GM19043 (cell line): ENCODE measurements around the gene PPT2.
"Not testable (repeated sequence)": the region's sequence is repeated elsewhere in the genome, so short reads cannot be mapped to it uniquely, and the experiment has no call there.

ENCODE experiments used
- ATAC-seq: cut with Tn5 transposase; IDR thresholded peaks from one replicate; pipeline ENCODE4 v1.9.1; 2021; ENCODE audit warnings: low read depth; ENCODE audit not compliant: unreplicated experiment

The PPT2 gene

DNA sequence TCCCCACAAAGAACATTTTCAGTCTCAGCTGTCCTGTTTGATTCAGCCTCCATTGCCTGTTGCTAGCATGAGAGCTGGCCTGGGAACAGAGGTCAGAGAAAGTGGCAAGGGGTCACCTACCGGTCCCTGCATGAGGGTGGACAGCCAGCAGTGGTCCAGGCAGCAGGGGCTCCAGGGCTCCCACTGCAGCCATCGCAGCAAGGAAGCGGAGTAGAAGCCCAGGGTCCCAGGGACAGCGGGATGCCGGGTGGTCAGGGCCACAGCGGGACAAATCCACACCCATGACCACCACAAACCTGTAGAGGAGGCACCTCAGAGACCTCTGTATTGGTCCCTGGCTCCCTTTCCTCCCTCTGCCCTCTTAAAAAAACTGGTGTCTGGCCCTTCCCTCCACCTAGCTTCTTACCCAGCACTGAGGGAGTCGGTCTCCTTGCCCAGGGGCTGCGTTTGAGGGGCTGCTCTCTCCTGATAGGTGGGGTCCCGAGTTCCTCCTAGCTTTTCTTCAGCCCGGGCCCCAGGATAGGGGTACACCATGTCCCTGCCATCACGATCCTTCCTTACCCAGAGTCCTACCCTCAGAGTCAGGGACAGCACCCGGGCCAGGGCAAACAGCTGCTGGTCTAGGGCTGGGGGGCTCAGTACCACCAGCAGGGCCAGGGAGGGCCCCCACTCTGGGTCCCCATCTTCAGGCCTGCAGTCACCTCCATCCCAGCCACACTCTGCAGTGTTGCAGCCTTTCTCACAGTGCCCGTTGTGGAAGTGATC lies 47.0 kb downstream of the PPT2 start:
- no peak for ATAC-seq

DNA sequence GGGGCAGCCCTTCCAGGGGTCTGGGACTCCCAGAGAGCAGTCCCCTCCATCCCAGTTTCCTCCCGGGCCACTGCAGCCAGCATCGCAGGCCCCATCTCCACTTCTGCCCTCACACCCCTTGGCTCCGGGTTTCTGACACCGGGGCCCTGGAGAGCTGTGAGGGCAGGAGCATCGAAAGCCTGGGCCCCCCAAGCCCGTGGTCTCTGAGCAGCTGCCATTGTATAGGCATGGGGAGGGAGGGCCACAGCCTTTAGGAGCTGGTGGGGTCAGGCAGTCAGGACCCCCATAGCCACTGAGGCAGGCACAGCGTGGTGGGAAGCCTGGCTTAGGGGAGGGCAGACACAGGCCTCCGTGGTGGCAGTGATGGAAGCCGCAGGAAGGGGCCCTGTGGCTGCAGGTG lies 48.2 kb downstream of the PPT2 start:
- ATAC-seq = no peak

DNA sequence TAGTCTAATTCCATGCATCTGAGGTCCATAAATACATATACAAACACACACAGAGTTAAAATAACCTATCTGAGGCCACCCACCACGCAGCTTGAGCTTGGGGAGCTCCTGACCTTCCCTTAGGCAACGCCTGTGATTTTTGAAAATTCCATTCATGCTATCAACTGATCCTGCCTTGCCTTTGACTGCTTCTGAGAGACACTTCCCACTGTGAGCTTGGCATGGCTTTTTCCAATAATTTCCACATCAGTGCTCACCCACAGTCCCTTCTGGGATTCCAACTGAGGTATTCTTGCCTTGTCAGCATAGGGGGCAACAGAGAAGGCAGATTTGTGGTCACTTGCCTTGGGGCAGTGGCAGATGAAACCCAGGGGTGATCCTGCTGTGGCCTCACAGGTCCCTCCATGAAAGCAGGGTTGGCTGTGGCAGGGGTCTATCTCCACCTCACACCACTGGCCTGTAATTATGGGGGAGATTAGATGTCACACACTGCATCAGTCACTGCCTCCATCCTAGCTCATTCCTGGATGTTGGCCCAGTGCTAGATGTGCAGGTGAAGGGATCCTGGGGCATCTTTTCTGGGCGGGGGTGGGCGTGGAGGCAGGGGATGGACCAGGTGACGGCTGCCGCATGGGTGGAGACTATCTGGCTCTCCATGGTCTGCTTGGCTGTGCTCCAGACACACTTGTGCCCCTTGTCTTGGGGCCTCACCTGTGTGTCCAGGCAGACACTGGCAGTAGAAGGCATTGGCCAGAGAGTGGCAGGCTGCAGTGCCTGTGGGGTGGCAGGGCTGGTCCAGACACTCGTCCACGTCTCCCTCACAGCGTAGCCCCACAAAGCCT lies 49.7 kb downstream of the PPT2 start:
- no peak for ATAC-seq

DNA sequence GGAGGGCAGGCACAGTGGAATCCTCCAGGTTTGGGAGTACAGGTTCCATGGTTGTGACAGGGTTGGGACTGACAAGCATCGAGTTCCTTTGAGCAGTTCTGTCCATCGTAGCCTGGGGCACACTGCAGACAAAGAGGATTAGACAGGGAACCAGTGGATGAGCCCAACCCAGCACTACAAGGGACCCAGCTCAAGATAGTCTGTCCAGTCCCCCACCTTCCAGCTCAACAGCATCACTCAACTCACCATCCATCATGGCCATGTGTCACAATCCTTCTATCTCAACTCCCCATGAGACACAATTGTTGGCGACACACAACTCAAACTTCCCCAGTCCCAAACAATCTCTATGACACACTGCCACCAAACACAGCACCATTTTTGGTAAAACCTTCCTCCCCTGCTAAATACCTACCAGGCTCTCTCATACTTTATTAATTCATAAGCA lies 50.4 kb downstream of the PPT2 start:
- ATAC-seq = no peak

DNA sequence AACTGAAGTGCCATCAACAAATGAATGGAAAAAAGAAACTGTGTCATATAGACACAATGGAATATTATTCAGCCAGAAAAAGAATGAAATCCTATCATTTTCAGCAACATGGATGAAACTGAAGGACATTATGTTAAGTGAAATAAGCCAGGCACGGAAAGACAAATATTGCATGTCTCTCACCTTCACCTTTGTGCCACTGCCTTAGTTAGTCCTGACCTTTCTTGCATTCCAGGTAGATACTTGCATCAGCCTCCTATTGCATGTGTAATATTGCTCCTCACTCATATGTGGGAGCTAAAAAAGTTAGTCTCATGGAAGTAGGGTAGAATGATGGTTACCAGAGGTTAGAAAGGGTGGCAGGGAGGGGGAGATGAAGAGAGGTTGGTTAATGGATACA lies 55.1 kb downstream of the PPT2 start:
- no peak for ATAC-seq

DNA sequence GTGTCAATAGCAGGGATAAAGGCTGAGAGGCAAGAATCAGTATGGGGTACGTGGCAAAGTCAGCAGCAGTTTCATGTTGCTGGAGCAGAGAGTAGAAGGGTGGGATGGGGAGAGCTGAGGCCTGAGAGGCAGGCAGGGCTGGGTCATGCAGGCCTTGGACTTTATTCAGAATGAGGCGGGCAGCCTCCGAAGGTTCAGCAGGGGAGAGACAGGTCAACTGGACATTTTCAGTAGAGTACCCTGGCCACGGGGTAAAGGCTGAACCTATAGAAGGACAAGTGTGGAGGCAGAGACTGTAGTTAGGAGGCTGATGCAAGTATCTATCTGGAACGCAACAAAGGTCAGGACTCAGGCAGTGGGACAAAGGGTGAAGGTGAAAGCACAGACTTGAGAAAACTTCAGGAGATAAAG lies 56.3 kb downstream of the PPT2 start:
- no peak for ATAC-seq

DNA sequence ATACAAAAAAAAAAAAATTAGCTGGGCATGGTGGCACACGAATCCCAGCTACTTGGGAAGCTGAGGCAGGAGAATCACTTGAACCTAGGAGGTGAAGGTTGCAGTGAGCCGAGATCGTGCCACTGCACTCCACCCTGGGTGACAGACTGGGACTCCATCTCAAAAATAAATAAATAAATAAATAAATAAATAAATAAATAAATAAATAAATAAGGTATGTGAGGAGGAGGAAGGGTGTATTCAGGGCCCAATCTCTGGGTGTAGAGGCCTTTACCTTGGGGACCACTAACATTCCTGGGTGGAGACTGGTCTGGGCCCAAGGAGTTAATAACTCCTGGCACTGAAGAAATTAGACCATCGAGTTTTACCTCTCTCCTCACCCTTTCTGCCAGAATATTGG lies 57.5 kb downstream of the PPT2 start:
- ATAC-seq = not testable (repeated sequence)

DNA sequence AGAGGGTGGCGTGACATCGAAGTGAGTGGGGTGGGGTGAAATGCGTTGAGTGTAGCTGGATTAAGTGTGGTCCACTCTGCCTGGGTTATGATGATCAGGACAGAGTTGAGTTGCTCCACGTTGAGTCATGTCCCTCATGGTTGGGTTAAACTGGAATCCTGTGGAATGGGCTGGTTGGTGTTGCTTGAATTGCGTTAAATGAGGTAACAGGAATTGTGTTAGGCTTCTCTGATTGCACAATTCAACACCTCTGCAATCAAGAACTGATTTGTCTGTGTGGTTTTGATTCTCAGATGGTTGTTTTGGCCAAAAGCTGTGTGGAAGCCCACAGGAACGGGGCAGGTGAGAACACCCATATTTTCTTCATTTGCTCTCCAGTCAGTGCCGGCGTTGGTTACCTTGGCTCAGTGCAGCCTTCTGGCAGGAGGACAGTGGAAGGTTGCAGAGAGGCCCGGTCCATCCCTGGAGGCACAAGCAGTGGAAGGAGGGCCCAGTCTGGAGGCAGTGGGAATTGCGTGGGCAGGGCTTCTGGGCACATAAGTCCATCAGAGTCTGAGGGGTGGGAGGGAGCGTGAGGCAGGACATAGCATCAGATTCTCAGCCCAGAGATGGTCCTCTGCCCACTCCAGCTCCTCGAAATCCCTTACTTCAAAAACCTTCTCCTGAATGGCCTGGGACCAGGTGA lies 58.3 kb downstream of the PPT2 start:
- no peak for ATAC-seq
